IMR-90 (cell line): ENCODE data around the gene C9orf50. TPM values are rescaled to one million over a fixed set of nuclear protein-coding genes. Genes with fewer than 3 reads are reported as not detected.

Experiments
- ATAC-seq: fragments of 200-7000 bp; cut with Tn5 transposase; 2 replicates; pipeline ENCODE4 v1.9.1; 2020; ENCODE audit warnings: low read depth, mild to moderate bottlenecking, moderate library complexity
- BruUV-seq: library from RNA; stranded (reverse); fragments of 400-500 nt; replicated peaks from 2 replicates; lab custom pipeline; 2021; lab: Mats Ljungman, UMichigan
- CTCF ChIA-PET: fragments of 300-600 bp; formaldehyde crosslinking; extraction: SDS; loops from one replicate; lab custom pipeline; 2021; ENCODE audit warnings: antibody characterized with exemption; lab: Yijun Ruan, JAX
- POLR2A ChIA-PET: fragments of 300-600 bp; sonication (Branson Sonifier 250); formaldehyde crosslinking; loops from one replicate; lab custom pipeline; 2022; ENCODE audit warnings: antibody characterized with exemption; ENCODE audit not compliant: unreplicated experiment; lab: Charles Lee
- DNase-seq: peaks from one replicate; pipeline ENCODE4 v3.0.0; 2013
- H2AFZ ChIP-seq: replicated peaks from 2 replicates; pipeline ENCODE3; 2013; ENCODE audit warnings: low read length, mild to moderate bottlenecking; ENCODE audit not compliant: poor library complexity
- H2AK5ac ChIP-seq: 2 replicates; pipeline ENCODE4 v1.6.1; 2013; ENCODE audit warnings: low read depth, low read length, inconsistent platforms
- H2AK9ac ChIP-seq: replicated peaks from 2 replicates; pipeline ENCODE3; 2013; ENCODE audit warnings: mild to moderate bottlenecking, low read depth, low read length, moderate library complexity; ENCODE audit not compliant: poor library complexity
- H2BK120ac ChIP-seq: 2 replicates; pipeline ENCODE4 v1.6.1; 2013; ENCODE audit warnings: low read depth, low read length, inconsistent platforms
- H2BK15ac ChIP-seq: 3 replicates; pipeline ENCODE4 v1.6.1; 2013; ENCODE audit warnings: low read depth, low read length, inconsistent platforms
- H2BK20ac ChIP-seq: 2 replicates; pipeline ENCODE4 v1.6.1; 2013; ENCODE audit warnings: low read depth, mild to moderate bottlenecking, inconsistent platforms, low read length, moderate library complexity
- H2BK5ac ChIP-seq: 2 replicates; pipeline ENCODE4 v1.6.1; 2013; ENCODE audit warnings: mild to moderate bottlenecking, low read depth, low read length, inconsistent platforms; ENCODE audit not compliant: poor library complexity, severe bottlenecking
- H3K14ac ChIP-seq: replicated peaks from 2 replicates; pipeline ENCODE4 v1.6.1; 2013; ENCODE audit warnings: low read depth, low read length, inconsistent platforms
- H3K18ac ChIP-seq: 2 replicates; pipeline ENCODE4 v1.6.1; 2013; ENCODE audit warnings: low read depth, low read length, control low read depth
- H3K23ac ChIP-seq: 2 replicates; pipeline ENCODE4 v1.6.1; 2013; ENCODE audit warnings: low read depth, low read length, inconsistent platforms
- H3K27ac ChIP-seq: 2 replicates; pipeline ENCODE4 v1.5.1; 2013; ENCODE audit warnings: mild to moderate bottlenecking, control low read depth, low read length; ENCODE audit not compliant: insufficient read depth
- H3K27me3 ChIP-seq: 2 replicates; pipeline ENCODE4 v1.6.1; 2013; ENCODE audit warnings: low read length; ENCODE audit not compliant: control insufficient read depth, insufficient read depth
- H3K36me3 ChIP-seq: 2 replicates; pipeline ENCODE4 v1.6.1; 2013; ENCODE audit warnings: low read length, mixed read lengths; ENCODE audit not compliant: control insufficient read depth, insufficient read depth
- H3K4ac ChIP-seq: 2 replicates; pipeline ENCODE4 v1.6.1; 2013; ENCODE audit warnings: low read depth, low read length, inconsistent platforms
- H3K4me1 ChIP-seq: 2 replicates; pipeline ENCODE4 v1.6.1; 2013; ENCODE audit warnings: low read length, mixed read lengths; ENCODE audit not compliant: control insufficient read depth, insufficient read depth
- H3K4me2 ChIP-seq: 2 replicates; pipeline ENCODE4 v1.6.1; 2013; ENCODE audit warnings: low read depth, mild to moderate bottlenecking, control low read depth, low read length, moderate library complexity
- H3K4me3 ChIP-seq: 2 replicates; pipeline ENCODE4 v1.5.1; 2013; ENCODE audit warnings: low read depth, mild to moderate bottlenecking, control low read depth, low read length, moderate library complexity; ENCODE audit not compliant: insufficient read depth
- H3K56ac ChIP-seq: 2 replicates; pipeline ENCODE4 v1.6.1; 2013; ENCODE audit warnings: low read length, inconsistent platforms; ENCODE audit not compliant: insufficient read depth; ENCODE audit errors: extremely low read depth
- H3K79me1 ChIP-seq, 2 experiments: 2 replicates each; pipeline ENCODE4 v1.6.1; 2013; ENCODE audit warnings: low read length in 2 of 2, inconsistent platforms in 1 of 2, low read depth in 1 of 2
- H3K9ac ChIP-seq: 2 replicates; pipeline ENCODE4 v1.6.1; 2013; ENCODE audit warnings: low read depth, low read length, control low read depth
- H3K9me1 ChIP-seq: 2 replicates; pipeline ENCODE4 v1.6.1; 2013; ENCODE audit warnings: low read length, inconsistent platforms; ENCODE audit not compliant: insufficient read depth
- H3K9me3 ChIP-seq: 2 replicates; pipeline ENCODE4 v1.6.1; 2013; ENCODE audit warnings: low read length; ENCODE audit not compliant: control insufficient read depth, insufficient read depth
- H4K20me1 ChIP-seq: 2 replicates; pipeline ENCODE4 v1.6.1; 2013; ENCODE audit warnings: low read length, inconsistent platforms; ENCODE audit not compliant: insufficient read depth
- H4K5ac ChIP-seq: 2 replicates; pipeline ENCODE4 v1.6.1; 2013; ENCODE audit warnings: mild to moderate bottlenecking, low read depth, low read length, control low read depth
- H4K8ac ChIP-seq, 2 experiments: 2 replicates each; pipeline ENCODE4 v1.6.1; 2013; ENCODE audit warnings: low read depth in 2 of 2, low read length in 2 of 2, control low read depth in 1 of 2, inconsistent platforms in 1 of 2
- H4K91ac ChIP-seq: 2 replicates; pipeline ENCODE4 v1.6.1; 2013; ENCODE audit warnings: low read depth, low read length, inconsistent platforms; ENCODE audit not compliant: insufficient read depth
- CTCF ChIP-seq: conservative IDR thresholded peaks from 2 replicates; pipeline ENCODE4 v1.5.1; 2012; ENCODE audit warnings: mild to moderate bottlenecking, low read depth, low read length, improper control_type of control experiment
- ELK1 ChIP-seq: fragments of 150-350 bp; IDR thresholded peaks from 2 replicates; pipeline ENCODE4 v1.6.1; 2016; ENCODE audit warnings: low read depth, mild to moderate bottlenecking, low read length, moderate library complexity, borderline replicate concordance
- MAFK ChIP-seq: IDR thresholded peaks from 2 replicates; pipeline ENCODE4 v1.6.1; 2012; ENCODE audit warnings: low read depth, low read length, improper control_type of control experiment
- NFE2L2 ChIP-seq: fragments of 150-350 bp; IDR thresholded peaks from 2 replicates; pipeline ENCODE4 v1.6.1; 2016; ENCODE audit warnings: low read depth, mild to moderate bottlenecking, low read length
- RAD21 ChIP-seq: IDR thresholded peaks from 2 replicates; pipeline ENCODE4 v1.6.1; 2012; ENCODE audit warnings: low read length, improper control_type of control experiment
- RCOR1 ChIP-seq: IDR thresholded peaks from 2 replicates; pipeline ENCODE4 v1.6.1; 2012; ENCODE audit warnings: mild to moderate bottlenecking, low read length, improper control_type of control experiment; ENCODE audit not compliant: insufficient replicate concordance
- USF2 ChIP-seq: fragments of 150-350 bp; IDR thresholded peaks from 2 replicates; pipeline ENCODE4 v1.6.1; 2017; ENCODE audit warnings: mild to moderate bottlenecking, antibody characterized with exemption, low read length, low read depth
- whole genome bisulfite sequencing, 2 experiments: methylation state at CpG; one replicate each; pipeline versions ENCODE4 v1.1.5 to v1.1.7; 2013; ENCODE audit warnings: missing lambda C conversion rate in 2 of 2; ENCODE audit not compliant: insufficient read length in 1 of 2; ENCODE audit errors: extremely low coverage in 2 of 2; 5-methylcytosine and 5-hydroxymethylcytosine counted together
- dilution Hi-C: fragments of 300-500 bp; cut with HindIII; formaldehyde crosslinking; loops from one replicate; pipeline ENCODE4 v1.14.3; 2018; ENCODE audit warnings: low sequenced_read_pairs; ENCODE audit not compliant: unreplicated experiment
- in situ Hi-C: fragments of 300-500 bp; cut with MboI; formaldehyde crosslinking; loops from 3 replicates; pipeline ENCODE4 v1.14.3; 2019; ENCODE audit warnings: low sequenced_read_pairs, inconsistent platforms, mixed read lengths
- intact Hi-C: fragments of 100-400 bp; cut with micrococcal nuclease; formaldehyde crosslinking; loops from 2 replicates; pipeline ENCODE4 v1.10.0; 2022
- polyA plus RNA-seq, 3 experiments: library from polyadenylated mRNA; depleted of rRNA; stranded (reverse); fragments of >200 nt; gene quantifications; 2 replicates each; pipeline ENCODE4 v1.2.3, GENCODE V29; 2012; ENCODE audit warnings: low replicate concordance in 1 of 3
- total RNA-seq: library from RNA; depleted of rRNA; stranded (reverse); fragments of >200 nt; gene quantifications from 2 replicates; pipeline ENCODE4 v1.2.3, GENCODE V29; 2012

C9orf50 gene
- total and polyA plus RNA-seq, 2 of the 4 experiments (the other 2 are of a cell fraction): 0.09 TPM; not detected in 1

- TF ChIP-seq USF2: no peak
These were observed 14.5 kb downstream of the C9orf50 start (continued) for GRCh38 chr9:129606161-129607026.

- WGBS, 2 experiments: no CpG with 5 or more reads among the region's 8 CpGs
- no TSS peak for BruUV-seq
- Histone ChIP-seq H3K9me3 (no peaks in the 10 kb centered on the region), H2AK5ac (peak overlapping the region; percentile 8; the same call in 1 of the 2 replicates), H3K18ac (no peak overlapping the region), H3K9me1 (peaks cover 7% of the 10 kb centered on the region), H3K9ac (no peak overlapping the region), H3K4me3 (no peak overlapping the region), H2AK9ac (no peak overlapping the region), H2AFZ (no peak overlapping the region), H4K5ac (no peak overlapping the region), H3K36me3 (no peaks in the 10 kb centered on the region), H2BK15ac (no peak overlapping the region), H3K4me2 (no peak overlapping the region), H3K14ac (no peak overlapping the region), H2BK120ac (no peak overlapping the region), H2BK20ac (no peak overlapping the region), H4K20me1 (no peaks in the 10 kb centered on the region), H3K27me3 (no peaks in the 10 kb centered on the region), H3K27ac (no peak overlapping the region), H4K8ac (no peak overlapping the region), H2BK5ac (no peak overlapping the region), H3K23ac (no peak overlapping the region), H3K4me1 (peaks cover 9% of the 10 kb centered on the region), H4K91ac (no peak overlapping the region), H3K56ac (no peak overlapping the region), H3K4ac (no peak overlapping the region), H3K79me1 (peaks cover 0 to 2% of the 10 kb centered on the region in 2 experiments; a peak in 1 of 4 replicates)
- CTCF ChIA-PET: no interaction called here
- POLR2A ChIA-PET: no interaction called here
- intact Hi-C loops (no loop called here), in situ Hi-C loops (loop anchor here (10.0 kb wide), 1 partner anchor 270 kb away; no protein-coding TSS in a partner anchor), dilution Hi-C loops (no loop called here)
- DNase-seq (no peak), ATAC-seq (no peak)
- TF ChIP-seq ELK1 (no peak), NFE2L2 (no peak), MAFK (no peak), RCOR1 (no peak), CTCF (no peak), RAD21 (no peak)
These were observed 16.1 kb downstream of the C9orf50 start for GRCh38 chr9:129604766-129605163.
